ENCODE measurements around the gene TLL2.

TLL2 gene

DNA sequence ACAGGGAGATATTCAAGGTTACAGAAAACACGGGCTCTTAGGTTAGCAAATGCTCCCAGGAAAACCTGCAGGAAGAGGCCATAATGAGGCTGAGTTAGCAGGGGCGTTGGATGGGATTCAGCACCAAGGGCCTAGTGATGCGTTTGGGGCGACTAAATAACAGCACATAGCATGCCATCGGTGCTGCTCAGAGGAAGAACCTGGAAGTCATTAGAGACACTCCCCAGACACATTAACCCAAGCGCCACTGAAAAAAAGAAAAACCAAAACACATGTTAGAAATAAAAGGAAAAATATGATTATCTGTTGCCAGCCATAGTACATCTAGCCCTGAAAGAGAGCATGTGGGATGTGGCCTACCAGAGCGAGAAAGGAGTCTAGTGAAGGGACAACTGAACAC is 126.1 kb downstream of the TLL2 start:
- no peak for DNase-seq

DNA sequence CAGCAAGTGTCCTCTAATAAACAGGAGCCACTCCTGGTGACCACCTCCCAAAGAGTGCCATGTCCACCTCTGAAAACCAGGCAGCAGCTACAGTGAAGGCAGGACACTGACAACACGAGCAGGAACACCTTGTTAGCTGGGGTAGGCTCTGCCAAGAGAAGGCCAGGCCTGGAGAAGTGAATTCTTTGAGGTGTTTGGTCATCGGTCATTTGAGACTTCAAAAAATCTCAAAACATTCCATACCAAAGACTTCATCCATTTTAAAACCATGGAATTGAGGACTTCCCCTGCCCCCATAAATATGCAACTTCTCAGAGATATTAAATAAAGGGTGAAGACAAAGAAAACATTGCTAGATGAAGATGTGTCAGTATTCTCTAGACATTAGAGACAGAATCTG is 126.6 kb downstream of the TLL2 start:
- no peak for DNase-seq

GRCh38 chr10:96384506-96384905 is 129.2 kb downstream of the TLL2 start:
- no peak for DNase-seq

DNA sequence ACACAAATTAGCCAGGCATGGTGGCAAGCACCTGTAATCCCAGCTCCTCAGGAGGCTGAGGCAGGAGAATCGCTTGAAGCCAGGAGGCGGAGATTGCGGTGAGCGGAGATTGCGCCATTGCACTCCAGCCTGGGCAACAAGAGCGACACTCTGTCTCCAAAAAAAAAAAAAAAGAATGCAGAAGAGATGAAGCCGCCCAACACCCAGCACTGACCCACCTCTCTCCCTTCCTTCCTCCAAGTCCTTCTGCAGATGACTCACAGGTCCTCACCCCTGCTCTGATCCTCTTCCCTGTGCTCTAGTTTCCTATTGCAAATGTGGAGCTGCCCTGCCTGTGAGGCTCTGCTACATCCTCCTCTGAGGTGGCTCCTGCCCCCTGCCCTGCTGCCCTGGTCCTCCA is 132.9 kb downstream of the TLL2 start:
- no peak for DNase-seq

DNA sequence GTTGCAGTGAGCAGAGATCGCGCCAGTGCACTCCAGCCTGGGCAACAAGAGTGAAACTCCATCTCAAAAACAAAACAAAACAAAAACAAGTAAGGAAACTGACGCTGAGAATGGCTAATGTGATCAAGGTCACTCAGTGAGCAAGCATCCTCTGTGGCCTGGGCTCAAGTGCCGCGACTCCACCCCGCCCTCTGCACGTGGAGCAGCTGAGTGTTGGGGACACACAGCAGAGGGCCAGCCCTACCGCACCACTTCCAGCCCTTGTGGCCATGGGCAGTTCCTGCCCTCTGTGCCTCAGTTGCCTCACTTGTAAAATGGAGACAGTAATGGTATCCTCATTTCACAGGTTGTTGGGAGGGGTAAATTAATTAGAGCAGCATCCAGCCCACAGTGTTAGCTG is 134.0 kb downstream of the TLL2 start:
- DNase-seq, result no peak

GRCh38 chr10:96378741-96379140 is 135.0 kb downstream of the TLL2 start:
- DNase-seq, result no peak

- DNase-seq, result no peak
These were observed 135.9 kb downstream of the TLL2 start for GRCh38 chr10:96377816-96378294.

DNA sequence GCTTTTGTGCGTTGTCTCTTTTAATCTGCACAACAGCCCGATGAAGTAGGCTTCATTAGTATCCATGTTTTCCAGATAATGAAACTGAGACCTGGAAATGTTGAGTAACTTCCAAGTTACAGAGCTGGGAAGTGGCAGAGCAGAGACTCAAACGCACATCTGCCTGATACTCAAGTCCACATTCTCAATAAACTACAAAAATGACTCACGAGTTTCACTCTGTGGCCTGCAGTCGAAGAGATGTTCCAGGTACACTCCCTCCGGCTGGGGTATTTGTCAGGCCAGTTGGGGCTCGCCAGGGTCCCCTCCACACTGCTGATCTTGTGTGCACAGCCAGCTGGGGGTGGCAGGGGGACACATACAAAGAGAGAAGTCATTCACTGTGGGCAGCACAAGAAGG is 137.2 kb downstream of the TLL2 start:
- DNase-seq, result no peak

DNA sequence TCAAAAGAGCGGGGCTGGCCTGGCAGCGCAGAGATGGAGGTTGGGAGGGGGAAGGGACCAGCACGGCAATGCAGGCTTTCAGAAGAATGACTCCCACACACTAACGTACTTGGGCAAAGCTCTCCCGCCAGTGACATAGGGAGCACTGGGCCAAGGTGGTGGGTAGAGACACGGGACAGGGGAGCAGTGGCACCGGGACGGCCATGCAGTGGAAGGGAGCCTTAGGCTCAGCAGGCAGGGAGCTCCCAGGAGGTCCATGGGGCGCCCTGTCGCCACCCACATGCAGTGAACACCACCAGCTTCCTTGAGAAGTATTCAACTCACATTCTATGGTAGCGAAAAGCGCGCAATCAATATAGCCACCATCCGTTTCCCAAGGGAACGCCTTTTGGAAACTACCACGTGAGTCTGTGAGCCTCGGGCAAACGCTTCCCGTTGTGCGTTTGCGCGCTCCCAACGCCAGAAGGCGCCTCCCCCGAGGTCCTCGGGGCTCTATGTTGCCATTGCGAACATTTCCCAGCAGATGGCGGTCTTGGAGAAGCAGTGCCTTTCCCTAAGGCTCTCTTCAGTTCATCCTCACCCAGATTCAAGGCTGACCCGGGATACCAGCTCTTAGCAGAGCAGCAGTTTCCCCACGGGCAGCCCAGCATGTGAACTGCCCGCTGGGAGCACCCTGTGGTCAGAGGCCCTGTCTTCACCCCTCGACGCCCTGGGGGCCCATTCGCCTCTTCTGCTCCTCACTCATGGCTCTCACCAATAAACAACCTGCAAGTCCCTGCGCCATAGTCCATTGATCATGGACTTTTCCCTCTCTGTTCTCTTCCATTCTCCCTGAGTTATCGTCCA is 138.5 kb downstream of the TLL2 start:
- DNase-seq, result no peak

GRCh38 chr10:96374639-96374984 is 139.1 kb downstream of the TLL2 start:
- DNase-seq, result no peak

DNA sequence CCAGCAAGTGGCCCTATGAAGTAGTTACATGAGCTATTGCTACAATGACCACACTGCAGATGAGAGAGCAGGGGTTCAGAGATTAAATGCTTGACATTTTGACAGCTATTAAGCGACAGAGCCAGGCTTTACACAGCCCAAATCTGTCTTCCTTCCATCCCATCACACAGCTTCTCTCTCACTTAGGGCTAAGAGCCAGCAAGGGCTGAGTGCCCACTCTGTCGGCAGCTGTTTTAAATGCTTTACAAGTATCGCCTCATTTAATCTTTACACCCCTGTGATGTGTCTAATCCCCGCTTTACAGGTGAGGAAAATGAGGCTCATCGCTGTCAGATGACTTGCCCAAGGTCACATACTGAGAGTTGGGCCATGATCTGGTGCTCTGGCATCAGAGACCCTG is 139.7 kb downstream of the TLL2 start:
- no peak for DNase-seq

- no peak for DNase-seq
These were observed 142.4 kb downstream of the TLL2 start for GRCh38 chr10:96371356-96371755.

DNA sequence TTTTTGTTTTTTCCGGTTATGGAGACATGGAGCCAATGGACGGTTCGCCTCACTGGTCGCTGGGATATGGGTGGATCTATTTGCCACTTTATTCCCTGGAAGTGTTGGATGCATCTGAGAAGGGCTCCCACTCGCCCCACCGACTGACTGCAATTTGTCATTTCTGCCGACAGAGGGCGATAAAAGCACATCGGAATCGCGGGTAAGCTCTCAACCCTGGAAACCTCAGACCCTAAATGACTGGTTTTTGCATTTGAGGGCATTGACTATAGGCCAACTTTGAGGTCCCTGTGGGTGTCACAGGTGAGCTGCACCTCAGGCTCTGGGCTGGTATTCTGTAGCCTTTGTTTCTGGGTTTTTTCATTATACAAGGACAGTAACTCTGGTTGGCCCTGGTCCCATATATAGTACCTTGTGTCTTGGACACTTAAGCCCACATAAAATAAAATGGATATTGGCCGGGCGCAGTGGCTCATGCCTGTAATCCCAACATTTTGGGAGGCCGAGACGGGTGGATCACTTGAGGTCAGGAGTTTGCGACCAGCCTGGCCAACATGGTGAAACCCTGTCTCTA is 143.1 kb downstream of the TLL2 start:
- no peak for DNase-seq

- DNase-seq, result no peak
These were observed 143.7 kb downstream of the TLL2 start for GRCh38 chr10:96369890-96370583.

- no peak for DNase-seq
These were observed 144.8 kb downstream of the TLL2 start for GRCh38 chr10:96368971-96369370.

GRCh38 chr10:96367470-96367869 is 146.3 kb downstream of the TLL2 start:
- no peak for DNase-seq

- DNase-seq, result no peak
These were observed 147.2 kb downstream of the TLL2 start for GRCh38 chr10:96366508-96366907.

GRCh38 chr10:96365571-96365970 is 148.2 kb downstream of the TLL2 start:
- no peak for DNase-seq

- DNase-seq, result no peak
These were observed 153.0 kb downstream of the TLL2 start for GRCh38 chr10:96360766-96361165.

GRCh38 chr10:96360331-96360730 is 153.4 kb downstream of the TLL2 start:
- no peak for DNase-seq

DNA sequence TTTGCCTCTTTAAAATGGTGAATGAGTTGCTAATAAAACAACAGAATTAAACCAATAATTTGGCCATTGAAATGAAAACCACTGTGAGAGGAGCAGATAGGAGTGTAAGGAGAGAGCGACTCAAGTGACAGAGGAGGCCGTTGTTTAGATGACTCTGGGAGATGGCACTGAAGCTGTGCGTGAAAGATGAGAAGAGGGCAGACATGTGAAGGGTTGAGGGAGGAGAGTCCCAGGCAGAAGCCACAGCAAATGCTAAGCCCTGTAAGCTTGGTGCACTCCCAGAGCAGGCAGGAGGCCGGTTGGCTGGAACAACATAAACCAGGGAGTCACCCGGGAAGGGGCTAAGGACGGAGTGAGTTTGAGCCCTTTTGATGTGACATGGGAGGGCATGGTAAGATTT is 154.1 kb downstream of the TLL2 start:
- no peak for DNase-seq

GRCh38 chr10:96358851-96359540 is 154.7 kb downstream of the TLL2 start, which contains the start of gene OPALIN:
Gene OPALIN (minus strand): TSS chr10:96359002. CDS start chr10:96358896, 106 bp downstream.
- no peak for DNase-seq

DNA sequence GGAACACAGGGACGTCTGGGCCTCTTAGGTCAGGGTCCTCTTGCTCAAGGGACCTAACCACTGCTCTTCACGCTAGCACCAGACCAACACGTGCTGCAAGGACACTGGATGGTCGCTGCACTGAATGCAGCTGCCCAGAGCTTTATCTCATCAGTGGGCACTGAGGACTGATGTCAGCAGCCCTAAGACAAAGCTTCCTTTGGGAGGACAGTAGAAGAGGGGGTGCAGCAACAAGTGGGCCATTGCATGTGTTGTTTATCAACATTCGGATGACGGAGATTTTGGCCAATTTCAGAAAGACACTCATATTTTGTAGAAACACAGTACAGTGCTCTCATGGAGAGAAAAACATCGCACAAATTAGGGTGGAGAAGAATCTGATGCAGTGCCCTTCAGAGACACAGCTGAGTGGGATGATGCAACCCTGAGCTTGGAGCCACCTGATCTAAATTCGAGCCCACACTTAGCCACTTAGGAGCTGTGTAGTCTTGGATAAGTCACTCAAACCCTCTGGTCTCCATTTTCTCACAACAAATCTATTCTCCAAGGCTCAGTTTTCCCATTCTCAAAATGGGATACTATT is 156.6 kb downstream of the TLL2 start:
- no peak for DNase-seq

All from NCI-H1417 treated with DMSO at 0.1 percent for 48 hours (cell line).